WTC11 (cell line): Measurements from ENCODE around the gene GSTO2. TPM values are rescaled to one million over a fixed set of nuclear protein-coding genes. Genes with fewer than 3 reads are reported as not detected.

Experiments used
- ATAC-seq: fragments of 200-7000 bp; cut with Tn5 transposase; 2 replicates; pipeline ENCODE4 v1.10.0; 2021; ENCODE audit warnings: mild to moderate bottlenecking, moderate library complexity
- CTCF ChIA-PET: fragments of 300-600 bp; sonication (Branson Sonifier 250); formaldehyde crosslinking; loops from one replicate; lab custom pipeline; 2021; ENCODE audit warnings: antibody characterized with exemption; lab: Charles Lee
- POLR2A ChIA-PET: fragments of 350-600 bp; sonication (Branson Sonifier 250); formaldehyde crosslinking; loops from one replicate; lab custom pipeline; 2021; ENCODE audit warnings: antibody characterized with exemption; lab: Charles Lee
- DNase-seq: peaks from one replicate; pipeline ENCODE4 v3.0.0; 2021; ENCODE audit warnings: low spot score
- H3K27ac Mint-ChIP-seq: 2 replicates; pipeline ENCODE4 v1.8.0; 2021; ENCODE audit warnings: mixed read lengths
- H3K27me3 Mint-ChIP-seq: 2 replicates; pipeline ENCODE4 v1.8.0; 2021; ENCODE audit warnings: low read depth, mild to moderate bottlenecking, moderate library complexity, mixed read lengths
- H3K36me3 Mint-ChIP-seq: 2 replicates; pipeline ENCODE4 v1.8.0; 2021; ENCODE audit warnings: mixed read lengths
- H3K4me1 Mint-ChIP-seq: 2 replicates; pipeline ENCODE4 v1.8.0; 2022; ENCODE audit warnings: mixed read lengths
- H3K4me3 Mint-ChIP-seq: 2 replicates; pipeline ENCODE4 v1.8.0; 2021; ENCODE audit warnings: mild to moderate bottlenecking, moderate library complexity, mixed read lengths
- H3K9me3 Mint-ChIP-seq: 2 replicates; pipeline ENCODE4 v1.8.0; 2021; ENCODE audit warnings: mixed read lengths
- ATF2 ChIP-seq: sonication (generic); formaldehyde crosslinking; IDR thresholded peaks from 2 replicates; pipeline ENCODE4 v1.8.1; 2022; ENCODE audit warnings: low read depth, missing genetic modification reagents, borderline replicate concordance
- CREB1 ChIP-seq: sonication (generic); formaldehyde crosslinking; IDR thresholded peaks from 2 replicates; pipeline ENCODE4 v1.8.0; 2023; ENCODE audit warnings: mild to moderate bottlenecking, missing genetic modification reagents
- FOXK1 ChIP-seq: sonication (generic); formaldehyde crosslinking; IDR thresholded peaks from 2 replicates; pipeline ENCODE4 v1.8.0; 2022; ENCODE audit warnings: mild to moderate bottlenecking, moderate library complexity, missing genetic modification reagents
- FOXP1 ChIP-seq: sonication (generic); formaldehyde crosslinking; IDR thresholded peaks from 2 replicates; pipeline ENCODE4 v1.8.0; 2022; ENCODE audit warnings: missing genetic modification reagents, mild to moderate bottlenecking, moderate library complexity, borderline replicate concordance
- FOXP4 ChIP-seq: sonication (generic); formaldehyde crosslinking; IDR thresholded peaks from 2 replicates; pipeline ENCODE4 v1.8.0; 2022; ENCODE audit warnings: mild to moderate bottlenecking, missing genetic modification reagents
- GRHL2 ChIP-seq: fragments of 250-450 bp; sonication (Bioruptor Pico); IDR thresholded peaks from 2 replicates; pipeline ENCODE4 v1.8.0; 2022; ENCODE audit warnings: mild to moderate bottlenecking, moderate library complexity; ENCODE audit not compliant: insufficient replicate concordance, severe bottlenecking
- MAX ChIP-seq: sonication (generic); formaldehyde crosslinking; IDR thresholded peaks from 2 replicates; pipeline ENCODE4 v1.8.0; 2022; ENCODE audit warnings: mild to moderate bottlenecking, missing genetic modification reagents
- SP1 ChIP-seq: sonication (generic); formaldehyde crosslinking; conservative IDR thresholded peaks from 2 replicates; pipeline ENCODE4 v1.8.1; 2022; ENCODE audit warnings: missing genetic modification reagents
- TCF7 ChIP-seq: sonication (generic); formaldehyde crosslinking; IDR thresholded peaks from 2 replicates; pipeline ENCODE4 v1.8.0; 2022; ENCODE audit warnings: mild to moderate bottlenecking, low read depth, missing genetic modification reagents, moderate library complexity
- ZBTB21 ChIP-seq: sonication (generic); formaldehyde crosslinking; IDR thresholded peaks from 2 replicates; pipeline ENCODE4 v1.8.1; 2023; ENCODE audit warnings: mild to moderate bottlenecking, missing genetic modification reagents, borderline replicate concordance
- ZNF317 ChIP-seq: sonication (generic); formaldehyde crosslinking; IDR thresholded peaks from 2 replicates; pipeline ENCODE4 v1.8.1; 2023; ENCODE audit warnings: low read depth, mild to moderate bottlenecking, moderate library complexity, missing genetic modification reagents, borderline replicate concordance
- ZNF416 ChIP-seq: fragments of 250-450 bp; sonication (Bioruptor Pico); IDR thresholded peaks from 2 replicates; pipeline ENCODE4 v1.9.0; 2021; ENCODE audit warnings: mild to moderate bottlenecking, inconsistent platforms
- total RNA-seq: library from RNA; stranded (reverse); gene quantifications from 3 replicates; pipeline ENCODE4 v1.2.3, GENCODE V29; 2021
- TF ChIP-seq, protein P1 (sequence below): sonication (generic); formaldehyde crosslinking; IDR thresholded peaks from 2 replicates; pipeline ENCODE4 v1.8.1; 2023; ENCODE audit warnings: mild to moderate bottlenecking, moderate library complexity, missing genetic modification reagents
- TF ChIP-seq, protein P2 (sequence below): sonication (generic); formaldehyde crosslinking; IDR thresholded peaks from 2 replicates; pipeline ENCODE4 v1.8.1; 2022; ENCODE audit warnings: mild to moderate bottlenecking, missing genetic modification reagents, moderate library complexity, borderline replicate concordance
- TF ChIP-seq, protein P3 (sequence below): sonication (generic); formaldehyde crosslinking; IDR thresholded peaks from 2 replicates; pipeline ENCODE4 v1.8.1; 2022; ENCODE audit warnings: missing genetic modification reagents, borderline replicate concordance
- TF ChIP-seq, protein P4 (sequence below): sonication (generic); formaldehyde crosslinking; IDR thresholded peaks from 2 replicates; pipeline ENCODE4 v1.8.1; 2023; ENCODE audit warnings: mild to moderate bottlenecking, missing genetic modification reagents
- TF ChIP-seq, protein P5 (sequence below): sonication (generic); formaldehyde crosslinking; IDR thresholded peaks from 2 replicates; pipeline ENCODE4 v1.8.0; 2023; ENCODE audit warnings: missing genetic modification reagents
- TF ChIP-seq, protein P6 (sequence below): sonication (generic); formaldehyde crosslinking; IDR thresholded peaks from 2 replicates; pipeline ENCODE4 v1.8.1; 2022; ENCODE audit warnings: mild to moderate bottlenecking, moderate library complexity, missing genetic modification reagents

The GSTO2 gene
- total RNA-seq, 1 experiment from 2014 or later: 10.7 TPM

GRCh38 chr10:104323760-104324201 is 54.8 kb downstream of the GSTO2 start:
- peaks cover 94% of the 10 kb centered on the region for H3K4me1 Mint-ChIP-seq
- no peaks in the 10 kb centered on the region for H3K9me3 Mint-ChIP-seq
- POLR2A ChIA-PET: no interaction called here
- TF ChIP-seq, protein P1, sequence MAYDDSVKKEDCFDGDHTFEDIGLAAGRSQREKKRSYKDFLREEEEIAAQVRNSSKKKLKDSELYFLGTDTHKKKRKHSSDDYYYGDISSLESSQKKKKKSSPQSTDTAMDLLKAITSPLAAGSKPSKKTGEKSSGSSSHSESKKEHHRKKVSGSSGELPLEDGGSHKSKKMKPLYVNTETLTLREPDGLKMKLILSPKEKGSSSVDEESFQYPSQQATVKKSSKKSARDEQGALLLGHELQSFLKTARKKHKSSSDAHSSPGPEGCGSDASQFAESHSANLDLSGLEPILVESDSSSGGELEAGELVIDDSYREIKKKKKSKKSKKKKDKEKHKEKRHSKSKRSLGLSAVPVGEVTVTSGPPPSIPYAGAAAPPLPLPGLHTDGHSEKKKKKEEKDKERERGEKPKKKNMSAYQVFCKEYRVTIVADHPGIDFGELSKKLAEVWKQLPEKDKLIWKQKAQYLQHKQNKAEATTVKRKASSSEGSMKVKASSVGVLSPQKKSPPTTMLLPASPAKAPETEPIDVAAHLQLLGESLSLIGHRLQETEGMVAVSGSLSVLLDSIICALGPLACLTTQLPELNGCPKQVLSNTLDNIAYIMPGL (CRISPR knock-in tag): no peak
- no peak for TF ChIP-seq GRHL2
- TF ChIP-seq CREB1 (CRISPR knock-in tag): no peak
- TF ChIP-seq TCF7 (CRISPR knock-in tag): no peak
- no peak for TF ChIP-seq FOXP4 (CRISPR knock-in tag)
- CTCF ChIA-PET: interaction anchor here (1.4 to 1.8 kb wide), 2 partner anchors 32 to 49 kb away, joined by 3 to 7 read pairs; no protein-coding TSS in a partner anchor
- H3K4me3 Mint-ChIP-seq: no peak overlapping the region
- H3K27ac Mint-ChIP-seq: peak overlapping the region; percentile 91
- ATAC-seq (no peak), DNase-seq (no peak)
- peaks cover 5% of the 10 kb centered on the region; the same call in 1 of the 2 replicates for H3K36me3 Mint-ChIP-seq
- no peaks in the 10 kb centered on the region for H3K27me3 Mint-ChIP-seq

DNA sequence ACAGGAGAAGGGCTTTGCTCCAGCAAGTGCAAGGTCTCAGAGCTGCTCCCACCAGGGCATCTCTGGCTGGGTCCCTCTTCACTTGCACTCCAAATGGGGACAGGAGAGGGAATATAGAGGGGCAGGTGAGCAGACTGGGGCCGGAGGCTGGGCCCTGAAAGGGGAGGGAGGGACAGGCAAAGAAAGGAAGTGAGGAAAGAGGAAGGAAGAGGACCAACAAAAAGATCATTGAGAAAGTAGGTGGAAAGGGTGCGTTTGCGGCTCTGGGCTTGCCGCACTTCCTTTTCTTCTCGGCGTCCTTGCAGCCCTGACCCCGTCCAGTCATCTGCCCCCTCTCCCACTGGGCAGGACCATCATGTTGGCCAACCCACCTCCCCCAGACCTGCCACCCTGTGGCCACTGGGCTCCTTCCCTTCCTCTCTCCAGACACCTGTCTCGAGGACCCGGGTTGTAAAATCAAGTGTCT is 55.3 kb downstream of the GSTO2 start:
- CTCF ChIA-PET: interaction anchor here (1.4 to 1.8 kb wide), 2 partner anchors 33 to 49 kb away, joined by 3 to 7 read pairs; no protein-coding TSS in a partner anchor
- DNase-seq: no peak
- Mint-ChIP-seq H3K9me3 (no peaks in the 10 kb centered on the region), H3K27ac (0 out of 2 replicates have a peak overlapping the region, but pooled peaks have one; percentile 91), H3K36me3 (peaks cover 5% of the 10 kb centered on the region; the same call in 1 of the 2 replicates), H3K27me3 (no peaks in the 10 kb centered on the region), H3K4me3 (no peak overlapping the region), H3K4me1 (peaks cover 94% of the 10 kb centered on the region)
- no peak for ATAC-seq
- POLR2A ChIA-PET: interaction anchor here (0.5 kb wide), 1 partner anchor 1402 kb away, joined by 4 read pairs; no protein-coding TSS in a partner anchor
- TF ChIP-seq ZNF317 (CRISPR knock-in tag): no peak
- TF ChIP-seq FOXP1: no peak
- no peak for TF ChIP-seq CREB1 (CRISPR knock-in tag)
- TF ChIP-seq, protein P2, sequence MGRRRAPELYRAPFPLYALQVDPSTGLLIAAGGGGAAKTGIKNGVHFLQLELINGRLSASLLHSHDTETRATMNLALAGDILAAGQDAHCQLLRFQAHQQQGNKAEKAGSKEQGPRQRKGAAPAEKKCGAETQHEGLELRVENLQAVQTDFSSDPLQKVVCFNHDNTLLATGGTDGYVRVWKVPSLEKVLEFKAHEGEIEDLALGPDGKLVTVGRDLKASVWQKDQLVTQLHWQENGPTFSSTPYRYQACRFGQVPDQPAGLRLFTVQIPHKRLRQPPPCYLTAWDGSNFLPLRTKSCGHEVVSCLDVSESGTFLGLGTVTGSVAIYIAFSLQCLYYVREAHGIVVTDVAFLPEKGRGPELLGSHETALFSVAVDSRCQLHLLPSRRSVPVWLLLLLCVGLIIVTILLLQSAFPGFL (CRISPR knock-in tag): no peak
- no peak for TF ChIP-seq ATF2 (CRISPR knock-in tag)
- TF ChIP-seq ZBTB21 (CRISPR knock-in tag): no peak
- TF ChIP-seq FOXK1 (CRISPR knock-in tag): no peak
- TF ChIP-seq, protein P3, sequence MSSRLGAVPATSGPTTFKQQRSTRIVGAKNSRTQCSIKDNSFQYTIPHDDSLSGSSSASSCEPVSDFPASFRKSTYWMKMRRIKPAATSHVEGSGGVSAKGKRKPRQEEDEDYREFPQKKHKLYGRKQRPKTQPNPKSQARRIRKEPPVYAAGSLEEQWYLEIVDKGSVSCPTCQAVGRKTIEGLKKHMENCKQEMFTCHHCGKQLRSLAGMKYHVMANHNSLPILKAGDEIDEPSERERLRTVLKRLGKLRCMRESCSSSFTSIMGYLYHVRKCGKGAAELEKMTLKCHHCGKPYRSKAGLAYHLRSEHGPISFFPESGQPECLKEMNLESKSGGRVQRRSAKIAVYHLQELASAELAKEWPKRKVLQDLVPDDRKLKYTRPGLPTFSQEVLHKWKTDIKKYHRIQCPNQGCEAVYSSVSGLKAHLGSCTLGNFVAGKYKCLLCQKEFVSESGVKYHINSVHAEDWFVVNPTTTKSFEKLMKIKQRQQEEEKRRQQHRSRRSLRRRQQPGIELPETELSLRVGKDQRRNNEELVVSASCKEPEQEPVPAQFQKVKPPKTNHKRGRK: no peak
- TF ChIP-seq SP1 (CRISPR knock-in tag): no peak
- TF ChIP-seq, protein P4, sequence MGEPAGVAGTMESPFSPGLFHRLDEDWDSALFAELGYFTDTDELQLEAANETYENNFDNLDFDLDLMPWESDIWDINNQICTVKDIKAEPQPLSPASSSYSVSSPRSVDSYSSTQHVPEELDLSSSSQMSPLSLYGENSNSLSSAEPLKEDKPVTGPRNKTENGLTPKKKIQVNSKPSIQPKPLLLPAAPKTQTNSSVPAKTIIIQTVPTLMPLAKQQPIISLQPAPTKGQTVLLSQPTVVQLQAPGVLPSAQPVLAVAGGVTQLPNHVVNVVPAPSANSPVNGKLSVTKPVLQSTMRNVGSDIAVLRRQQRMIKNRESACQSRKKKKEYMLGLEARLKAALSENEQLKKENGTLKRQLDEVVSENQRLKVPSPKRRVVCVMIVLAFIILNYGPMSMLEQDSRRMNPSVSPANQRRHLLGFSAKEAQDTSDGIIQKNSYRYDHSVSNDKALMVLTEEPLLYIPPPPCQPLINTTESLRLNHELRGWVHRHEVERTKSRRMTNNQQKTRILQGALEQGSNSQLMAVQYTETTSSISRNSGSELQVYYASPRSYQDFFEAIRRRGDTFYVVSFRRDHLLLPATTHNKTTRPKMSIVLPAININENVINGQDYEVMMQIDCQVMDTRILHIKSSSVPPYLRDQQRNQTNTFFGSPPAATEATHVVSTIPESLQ (CRISPR knock-in tag): no peak
- TF ChIP-seq, protein P5, sequence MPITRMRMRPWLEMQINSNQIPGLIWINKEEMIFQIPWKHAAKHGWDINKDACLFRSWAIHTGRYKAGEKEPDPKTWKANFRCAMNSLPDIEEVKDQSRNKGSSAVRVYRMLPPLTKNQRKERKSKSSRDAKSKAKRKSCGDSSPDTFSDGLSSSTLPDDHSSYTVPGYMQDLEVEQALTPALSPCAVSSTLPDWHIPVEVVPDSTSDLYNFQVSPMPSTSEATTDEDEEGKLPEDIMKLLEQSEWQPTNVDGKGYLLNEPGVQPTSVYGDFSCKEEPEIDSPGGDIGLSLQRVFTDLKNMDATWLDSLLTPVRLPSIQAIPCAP (CRISPR knock-in tag): no peak
- no peak for TF ChIP-seq MAX (CRISPR knock-in tag)
- no peak for TF ChIP-seq ZNF416 (CRISPR knock-in tag)
- TF ChIP-seq, protein P6, sequence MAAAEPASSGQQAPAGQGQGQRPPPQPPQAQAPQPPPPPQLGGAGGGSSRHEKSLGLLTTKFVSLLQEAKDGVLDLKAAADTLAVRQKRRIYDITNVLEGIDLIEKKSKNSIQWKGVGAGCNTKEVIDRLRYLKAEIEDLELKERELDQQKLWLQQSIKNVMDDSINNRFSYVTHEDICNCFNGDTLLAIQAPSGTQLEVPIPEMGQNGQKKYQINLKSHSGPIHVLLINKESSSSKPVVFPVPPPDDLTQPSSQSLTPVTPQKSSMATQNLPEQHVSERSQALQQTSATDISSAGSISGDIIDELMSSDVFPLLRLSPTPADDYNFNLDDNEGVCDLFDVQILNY (CRISPR knock-in tag): no peak
